NCI-H187 (cell line): ENCODE data around the gene COBL.

Experiments used
- DNase-seq, 2 experiments: peaks; one replicate each; lab custom pipeline; 2025; lab: John Stamatoyannopoulos, UW

Gene COBL

DNA sequence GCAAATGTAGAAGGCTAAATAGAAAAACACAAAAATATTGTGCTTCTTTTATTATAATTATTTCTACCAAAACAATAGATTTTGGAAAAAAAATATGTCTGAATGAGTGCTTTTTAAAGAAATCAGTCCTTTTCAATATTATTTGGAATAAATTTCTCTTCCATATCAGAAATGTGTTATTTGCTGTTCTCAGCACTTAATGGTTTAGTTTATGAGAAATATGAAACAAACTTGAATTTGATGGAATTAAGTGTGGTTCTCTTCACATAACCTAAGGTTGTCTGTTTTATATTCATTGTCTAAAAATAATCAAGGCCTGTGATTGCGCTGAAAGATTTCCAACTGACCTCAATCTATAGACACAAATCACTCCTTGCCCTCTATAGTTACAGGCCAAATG, 203.0 kb downstream of the COBL start:
- DNase-seq, result no peak

DNA sequence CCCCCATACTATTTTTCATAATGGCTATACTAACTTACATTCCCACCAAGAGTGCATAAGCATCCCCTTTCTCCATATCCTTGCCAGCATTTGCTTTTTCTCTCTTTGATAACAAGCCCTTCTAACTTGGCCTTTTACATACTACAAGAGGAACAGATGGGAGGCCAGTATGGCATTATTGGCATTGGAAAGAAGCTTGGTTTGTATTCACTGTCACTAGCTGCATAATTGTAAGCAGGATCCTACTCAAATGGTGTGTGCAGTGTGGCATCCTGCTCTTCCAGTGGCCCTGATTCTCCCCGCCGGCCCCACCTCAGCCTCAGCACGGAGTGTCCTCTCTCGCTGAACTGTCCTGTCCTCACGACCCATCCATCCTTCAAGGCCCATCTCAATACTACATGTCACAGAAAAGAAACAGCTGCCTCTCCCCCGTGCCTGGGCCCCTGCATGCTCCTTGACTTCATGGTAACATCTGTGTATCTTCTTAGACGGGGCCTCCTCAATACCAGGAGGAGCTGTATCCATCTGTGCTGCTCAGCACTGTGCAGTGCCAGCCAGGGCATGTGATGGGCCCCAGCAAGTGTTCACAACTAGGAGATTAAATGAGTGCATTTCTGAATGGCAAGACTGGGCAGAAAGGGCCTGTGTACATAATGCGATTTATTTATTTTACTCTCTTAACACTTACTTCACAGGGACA, 205.2 kb downstream of the COBL start:
- DNase-seq, result no peak

DNA sequence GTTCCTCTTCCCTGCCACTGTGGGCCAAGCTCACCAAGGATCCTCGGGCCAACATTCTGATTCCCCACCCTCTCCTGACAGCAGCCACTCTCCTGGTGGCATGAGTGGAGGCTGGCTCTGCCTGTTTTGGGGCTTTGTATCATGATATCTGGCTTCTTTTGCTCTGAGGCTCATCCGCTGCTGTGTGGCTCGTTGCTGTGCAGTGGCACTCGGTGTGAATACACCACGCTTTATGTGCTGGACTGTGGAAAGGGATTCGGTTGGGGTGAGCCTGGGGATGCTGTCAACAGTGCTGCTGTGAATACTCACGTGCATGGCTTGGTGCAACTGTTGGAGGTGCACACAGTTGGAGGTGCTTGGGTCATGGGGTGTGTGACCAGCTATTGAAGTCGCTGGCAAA, 208.5 kb downstream of the COBL start:
- no peak for DNase-seq

DNA sequence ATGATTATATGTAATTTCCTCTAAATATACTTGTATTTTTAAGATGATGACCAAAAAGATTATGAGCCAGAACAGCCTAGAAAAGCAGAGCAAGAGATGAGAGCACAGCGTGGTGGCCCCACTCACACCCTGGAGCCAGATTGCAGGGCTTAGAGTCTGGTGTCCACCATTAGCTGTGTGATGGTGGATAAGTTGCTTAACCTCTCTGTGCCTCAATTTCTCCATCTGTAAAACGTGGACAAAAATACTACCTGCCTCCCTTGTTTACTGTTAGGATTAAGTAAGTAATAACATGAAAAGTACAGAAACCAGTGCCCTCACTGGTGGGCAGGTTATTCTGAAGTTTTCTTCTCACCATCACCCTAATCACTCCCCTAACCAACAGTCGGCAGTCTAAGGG, 212.3 kb downstream of the COBL start:
- no peak for DNase-seq

DNA sequence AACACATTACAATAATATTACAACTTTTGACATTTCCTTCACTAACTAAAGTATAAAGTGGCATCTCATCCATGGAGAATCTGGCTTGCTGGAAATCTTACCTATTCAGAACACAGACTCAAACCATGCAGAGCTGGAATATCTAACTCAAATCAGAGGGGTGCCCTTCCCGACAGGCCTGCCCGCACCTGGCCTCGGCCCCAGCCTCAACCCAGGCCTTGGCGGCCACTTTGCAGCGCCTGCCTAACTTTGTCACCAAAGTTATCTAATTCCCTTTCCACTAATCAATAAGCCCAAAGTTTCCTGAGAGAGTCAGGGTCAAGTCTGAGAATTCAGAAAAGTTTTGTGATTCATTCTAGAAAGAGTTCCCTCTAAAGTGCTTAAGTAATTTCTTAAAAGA, 212.9 kb downstream of the COBL start:
- DNase-seq, result no peak

DNA sequence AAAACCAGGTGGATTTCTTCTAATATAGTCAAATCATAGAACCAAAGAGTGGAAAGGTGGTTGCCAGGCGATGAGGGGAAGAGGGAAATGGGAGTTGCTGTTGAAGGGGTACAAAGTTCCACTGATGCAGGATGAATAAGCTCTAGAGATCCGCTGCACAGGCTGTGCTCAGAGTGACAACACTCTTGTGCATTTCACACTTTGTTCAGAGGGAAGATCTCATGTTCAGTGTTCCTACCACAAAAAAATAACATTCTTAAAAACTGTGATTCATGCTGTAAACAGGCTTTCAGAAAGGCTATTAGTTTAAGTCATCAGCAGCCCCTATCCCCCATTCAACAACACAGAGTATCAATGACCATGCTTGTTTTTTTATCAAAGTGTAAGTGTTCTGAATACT, 213.8 kb downstream of the COBL start:
- DNase-seq, result no peak

DNA sequence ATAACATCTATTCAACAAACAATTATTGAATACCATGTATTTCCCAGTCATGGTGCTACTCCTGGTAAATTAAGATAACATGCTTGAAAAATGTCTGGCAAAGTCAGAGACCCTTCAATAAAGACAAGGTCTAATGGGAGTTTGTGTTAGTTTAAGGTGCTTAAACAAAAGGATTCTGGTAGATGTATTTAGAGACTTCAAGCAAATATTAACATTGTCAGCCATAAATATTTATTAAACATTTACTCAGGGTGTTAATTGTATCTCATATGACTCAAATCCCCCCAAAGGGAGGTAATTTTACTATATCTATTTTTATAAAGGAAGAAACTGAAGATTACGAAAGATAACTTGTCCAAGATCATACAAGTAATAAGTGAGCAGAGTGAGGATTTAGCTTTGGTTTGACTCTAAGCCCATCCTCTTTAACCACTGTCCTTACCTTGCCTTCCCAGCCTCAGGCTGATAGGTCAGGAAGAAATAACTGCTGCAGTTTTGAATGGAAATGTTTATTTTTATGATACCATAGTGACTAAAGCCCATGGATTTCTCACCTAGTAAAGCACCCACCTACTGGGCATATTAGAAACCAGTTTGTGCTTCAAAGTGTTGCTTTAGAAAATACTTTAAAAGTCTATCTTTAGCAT, 215.4 kb downstream of the COBL start:
- DNase-seq, result no peak

DNA sequence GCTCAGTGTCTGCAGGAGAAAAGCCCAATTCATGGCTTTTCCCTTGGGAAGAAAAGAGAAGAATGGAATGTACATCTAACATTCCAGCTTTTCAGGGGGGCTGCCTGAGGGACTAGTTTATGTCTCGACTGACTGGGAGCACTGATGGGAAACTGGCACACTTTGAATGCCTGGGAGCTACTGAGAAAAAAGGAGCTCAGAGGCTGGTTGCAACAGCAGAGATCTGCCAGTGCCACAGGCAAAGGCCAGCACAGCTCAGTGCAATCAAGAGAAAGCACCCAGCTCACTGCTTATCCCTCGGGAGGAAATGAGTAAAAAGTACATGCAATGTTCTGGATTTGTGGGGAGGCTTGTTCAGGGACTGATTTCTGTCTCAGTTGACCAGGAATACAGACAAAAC, 226.2 kb downstream of the COBL start:
- DNase-seq, result no peak

DNA sequence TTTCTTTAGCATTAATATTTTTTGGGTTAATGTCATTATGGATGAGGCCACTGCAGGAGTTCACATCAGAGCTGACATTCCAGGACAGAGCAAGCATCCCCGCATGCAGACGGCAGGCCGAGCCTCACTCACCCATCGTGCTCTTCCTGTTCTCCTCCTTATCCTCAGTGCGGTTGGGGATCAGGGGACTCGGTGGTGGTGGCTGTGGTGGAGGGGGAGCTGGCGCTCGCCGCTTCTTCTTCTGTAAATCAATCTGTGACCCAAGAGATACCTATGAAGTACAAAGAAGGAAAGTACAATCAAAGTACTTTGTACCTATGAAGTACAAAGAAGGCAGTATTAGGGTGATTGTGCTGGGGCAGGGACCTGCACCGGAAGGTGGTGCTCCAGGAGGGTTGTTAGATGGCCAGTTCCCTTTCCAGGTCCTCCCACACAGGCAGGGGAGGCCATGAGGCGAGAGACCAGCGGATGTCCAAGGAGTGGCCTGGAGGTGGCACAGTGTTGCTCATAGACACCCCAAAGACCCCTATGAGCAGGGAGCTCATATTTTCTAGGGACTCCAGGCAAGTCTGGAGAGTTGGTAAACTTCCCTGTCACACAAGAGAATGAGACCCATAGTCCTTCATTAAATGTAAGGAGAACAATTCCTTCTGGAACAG, 231.4 kb downstream of the COBL start:
- no peak for DNase-seq

DNA sequence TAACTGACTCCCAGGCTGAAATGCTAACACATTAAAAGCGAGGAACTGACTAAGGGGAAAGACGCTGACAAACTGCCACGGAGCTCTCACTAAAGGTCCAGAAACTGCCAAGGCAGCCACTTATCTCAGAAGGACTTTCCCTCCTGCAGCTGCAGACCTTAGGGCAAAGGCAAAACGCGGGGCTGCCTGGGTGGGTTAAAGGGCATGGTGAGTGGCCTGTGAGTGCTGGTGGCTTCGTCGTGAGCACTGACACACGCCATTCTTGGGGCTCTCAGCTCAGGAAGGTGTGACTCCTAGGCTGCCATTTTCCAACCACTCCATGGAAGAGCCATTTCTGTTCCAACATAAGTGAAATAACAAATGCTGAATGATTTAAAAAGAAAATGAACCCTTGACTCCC, 232.5 kb downstream of the COBL start:
- DNase-seq, result no peak

DNA sequence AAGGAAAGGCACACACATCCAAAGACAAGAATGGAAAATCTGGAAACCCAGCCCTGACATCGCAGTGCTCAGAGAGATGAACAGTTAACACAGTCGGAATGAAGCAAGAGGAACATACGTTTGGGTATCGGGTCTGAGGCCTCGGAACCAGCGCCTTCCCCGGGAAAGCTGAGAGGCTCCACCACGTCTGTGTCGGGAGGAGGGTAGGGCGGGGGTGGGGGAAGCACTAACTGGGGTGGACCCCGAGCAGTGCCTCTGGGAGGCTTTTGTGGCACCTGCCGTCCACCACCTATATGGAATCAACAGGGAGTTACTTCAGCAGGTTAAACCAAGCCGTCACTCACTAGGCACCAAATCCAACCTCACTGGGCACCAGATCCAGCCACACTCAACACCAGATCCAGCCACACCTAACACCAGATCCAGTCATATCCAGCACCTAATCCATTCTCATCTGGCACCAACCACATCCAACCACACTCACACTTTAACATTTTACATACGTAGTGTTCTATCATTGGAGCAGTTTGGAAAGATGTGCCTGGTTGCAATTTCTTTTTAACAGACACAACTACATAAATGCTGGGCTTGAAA, 233.6 kb downstream of the COBL start:
- DNase-seq, result no peak

DNA sequence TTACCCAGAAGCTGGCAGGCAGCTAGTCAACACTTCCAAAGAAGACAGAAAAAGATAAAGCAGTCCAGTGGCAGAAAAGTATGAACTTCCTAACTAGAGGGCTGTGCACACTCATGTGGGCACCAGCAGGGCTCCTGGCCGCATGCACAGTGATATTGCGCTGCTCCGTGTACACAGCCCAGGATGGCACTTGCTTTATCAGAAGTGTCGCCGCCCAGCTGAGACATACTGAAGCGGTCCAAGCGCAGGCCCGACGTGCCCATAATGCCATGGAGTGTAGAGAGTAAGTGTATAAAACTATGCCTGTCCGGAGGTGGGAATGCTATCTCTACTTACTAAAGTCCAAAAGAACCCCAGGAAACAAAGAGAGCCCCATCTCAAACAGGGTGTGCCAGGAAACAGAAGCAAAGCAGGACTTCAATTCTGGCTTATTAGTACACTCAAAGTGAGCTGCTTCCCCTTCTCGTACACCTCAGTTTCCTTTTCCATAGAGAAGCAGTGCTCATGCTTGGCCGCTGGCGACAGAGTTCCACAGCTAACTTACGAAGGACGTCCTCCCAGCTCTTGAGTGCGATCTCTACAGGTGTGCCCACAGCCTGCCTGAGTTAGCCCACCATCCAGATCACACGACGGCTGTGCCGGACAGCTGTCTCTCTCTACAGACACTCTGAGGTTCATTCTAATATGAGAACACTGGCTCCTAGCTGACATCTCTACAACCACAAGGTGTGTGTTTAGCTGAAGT, 234.3 kb downstream of the COBL start:
- DNase-seq, result no peak

DNA sequence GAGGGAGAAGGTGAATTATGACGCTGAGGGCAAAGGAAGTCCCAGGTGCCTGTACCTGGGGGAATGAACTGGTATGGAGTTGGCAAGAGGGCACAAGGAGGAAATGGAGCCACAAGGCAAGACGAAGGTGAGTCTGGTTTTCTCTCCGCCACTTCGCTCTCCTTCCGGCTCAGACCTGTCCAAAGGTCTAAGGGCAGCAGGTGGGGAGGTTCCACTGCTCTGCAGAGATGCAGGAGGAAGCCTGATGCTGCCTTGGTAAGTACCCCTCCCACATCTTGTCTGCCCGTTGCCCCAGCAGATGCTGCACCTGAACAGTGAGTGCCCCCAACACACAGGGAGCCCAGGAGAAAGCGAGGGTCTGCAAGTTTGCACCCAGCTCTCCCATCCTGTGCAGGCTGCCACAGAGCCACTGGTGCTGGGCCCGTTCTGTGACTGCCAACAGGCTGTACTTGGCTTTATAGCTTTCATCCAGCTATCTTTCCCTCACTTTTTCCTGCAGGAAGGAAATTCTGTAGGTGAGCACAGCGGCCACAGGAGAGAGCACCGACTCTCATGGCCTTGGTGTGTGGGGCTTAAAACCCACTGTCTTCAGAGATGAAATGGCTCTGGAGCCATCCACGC, 235.2 kb downstream of the COBL start:
- no peak for DNase-seq

DNA sequence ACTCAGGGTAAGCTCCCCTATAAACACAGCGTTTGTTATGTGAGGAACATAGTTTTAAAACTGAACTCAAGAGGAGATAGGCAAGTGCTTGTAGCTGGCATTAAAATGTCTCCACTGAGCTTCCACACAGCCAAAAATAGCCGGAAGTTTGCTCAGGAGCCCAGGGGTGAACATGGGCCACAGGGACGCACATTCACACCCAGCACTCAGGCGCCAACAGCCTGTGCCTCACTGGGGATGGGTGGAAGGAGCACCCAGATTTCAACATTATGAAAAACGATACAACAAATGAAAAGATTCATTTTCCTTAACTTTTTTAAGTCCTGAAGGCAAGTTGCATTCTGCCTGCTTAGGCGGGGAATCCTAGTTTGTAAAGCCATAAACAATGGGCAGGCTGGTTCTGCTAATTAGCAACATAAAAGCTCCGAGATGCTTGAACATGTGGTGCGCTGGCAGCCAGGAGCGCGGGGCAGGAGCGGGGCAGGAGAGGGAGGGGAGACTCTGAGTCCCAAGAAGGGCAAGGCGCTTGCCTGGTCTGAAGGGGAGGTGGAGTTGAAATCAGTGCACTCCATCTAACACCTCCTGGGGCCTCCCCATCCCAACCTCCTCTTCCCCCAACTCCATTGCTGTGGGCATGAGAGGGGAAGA, 235.9 kb downstream of the COBL start:
- no peak for DNase-seq

DNA sequence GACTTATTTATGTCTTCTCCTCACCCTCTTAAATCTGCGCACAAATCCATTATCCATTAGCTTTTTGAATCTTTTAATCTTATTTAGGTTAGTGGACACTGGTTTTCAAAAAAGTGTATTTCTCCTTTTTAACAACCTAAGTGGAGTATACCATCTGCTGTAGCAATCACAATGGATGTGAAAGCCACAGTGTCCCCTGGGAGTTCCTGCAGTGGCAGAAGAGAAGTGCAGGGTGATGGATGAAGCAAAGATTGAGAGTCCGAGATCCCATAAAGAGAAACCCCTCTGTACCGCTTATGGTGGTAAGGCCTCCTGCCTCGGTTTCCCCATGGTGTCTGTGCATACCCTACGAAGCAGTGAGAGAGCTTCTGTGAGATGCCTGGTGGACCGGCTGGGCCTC, 236.4 kb downstream of the COBL start:
- no peak for DNase-seq

DNA sequence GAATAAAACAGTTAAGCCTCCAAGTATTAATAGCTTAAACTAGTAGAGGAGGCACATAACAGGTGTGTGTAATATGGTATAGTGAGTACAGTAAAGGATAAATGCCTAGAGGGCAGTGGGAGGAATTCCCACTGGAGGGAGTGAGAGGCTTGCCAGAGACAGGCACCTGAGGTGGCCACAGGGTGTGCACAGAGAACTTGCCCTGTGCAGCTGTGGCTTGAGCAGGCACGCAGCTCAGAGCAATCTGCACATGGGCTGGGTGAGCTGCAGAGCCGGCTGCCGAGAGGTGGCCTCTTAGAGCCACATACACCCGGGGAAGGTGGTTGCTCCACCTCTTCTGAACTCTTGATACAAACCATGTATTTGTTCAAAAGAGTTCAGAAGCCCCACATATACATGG, 237.1 kb downstream of the COBL start:
- no peak for DNase-seq

DNA sequence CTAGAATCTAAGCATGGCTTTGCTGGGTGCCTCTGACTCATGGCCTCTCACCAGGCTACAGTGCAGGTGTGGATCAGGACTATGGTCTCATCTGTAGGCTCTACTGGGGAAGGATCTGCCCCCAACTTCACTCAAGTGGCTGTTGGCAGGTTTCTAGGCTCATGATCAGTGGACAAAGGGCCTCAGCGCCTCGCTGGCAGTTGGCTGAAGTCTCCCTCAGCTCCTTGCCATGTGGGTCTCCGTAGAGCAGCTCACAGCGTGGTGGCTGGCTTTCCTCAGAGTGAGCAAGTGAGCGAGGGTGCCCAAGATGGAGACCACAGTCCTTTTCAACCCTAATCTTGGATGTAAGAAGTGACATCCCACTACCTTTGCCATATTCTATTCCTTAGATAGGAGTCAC, 238.0 kb downstream of the COBL start:
- no peak for DNase-seq

DNA sequence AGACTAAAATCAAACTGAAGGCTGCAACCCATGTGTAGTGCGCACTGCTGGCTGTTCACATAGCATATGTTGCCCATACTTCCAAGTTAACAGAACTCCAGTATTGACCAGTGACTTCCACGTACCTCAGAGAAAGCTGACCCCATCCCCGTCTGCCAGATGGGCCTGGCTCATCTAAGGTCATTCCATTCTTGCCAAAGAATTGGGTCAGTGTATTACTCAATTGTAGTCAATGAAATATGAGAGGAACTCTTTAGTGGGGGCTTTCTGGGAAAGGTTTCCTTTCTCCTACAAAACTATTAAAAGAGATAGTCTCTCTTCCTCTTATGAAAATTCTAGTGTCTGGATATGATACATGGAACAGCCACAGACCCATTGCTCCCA, 238.6 kb downstream of the COBL start:
- DNase-seq, result no peak

DNA sequence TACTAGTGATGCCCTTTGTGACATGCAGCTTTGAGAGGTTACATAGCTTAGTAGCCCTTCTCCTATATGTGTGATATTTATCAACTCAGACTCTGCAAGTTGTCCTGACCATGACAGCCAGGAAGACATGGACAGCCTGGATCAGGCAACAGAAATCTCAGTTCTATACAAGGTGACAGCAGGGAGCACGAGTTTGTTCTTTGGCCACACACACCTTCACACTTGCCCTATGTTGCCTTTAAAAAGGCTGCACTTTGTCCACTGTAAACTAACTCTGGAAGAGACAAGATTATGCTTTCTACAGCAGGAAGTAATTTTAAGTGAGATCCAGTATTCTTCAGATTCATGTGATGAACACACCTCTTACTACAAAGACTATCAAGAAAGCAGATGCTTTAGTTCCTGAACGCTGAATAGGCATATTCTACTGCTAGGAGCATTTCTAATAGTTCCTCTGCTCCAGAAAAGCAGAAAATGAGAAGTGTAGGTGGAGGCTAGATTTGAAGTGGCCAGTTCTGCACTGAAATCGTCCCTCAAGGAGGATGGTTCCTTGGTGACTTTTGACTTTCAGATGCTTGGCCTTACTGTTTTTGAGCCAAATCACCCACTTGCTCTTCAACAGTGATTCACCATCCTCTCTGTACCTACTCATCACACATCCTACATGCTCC, 239.2 kb downstream of the COBL start:
- no peak for DNase-seq

DNA sequence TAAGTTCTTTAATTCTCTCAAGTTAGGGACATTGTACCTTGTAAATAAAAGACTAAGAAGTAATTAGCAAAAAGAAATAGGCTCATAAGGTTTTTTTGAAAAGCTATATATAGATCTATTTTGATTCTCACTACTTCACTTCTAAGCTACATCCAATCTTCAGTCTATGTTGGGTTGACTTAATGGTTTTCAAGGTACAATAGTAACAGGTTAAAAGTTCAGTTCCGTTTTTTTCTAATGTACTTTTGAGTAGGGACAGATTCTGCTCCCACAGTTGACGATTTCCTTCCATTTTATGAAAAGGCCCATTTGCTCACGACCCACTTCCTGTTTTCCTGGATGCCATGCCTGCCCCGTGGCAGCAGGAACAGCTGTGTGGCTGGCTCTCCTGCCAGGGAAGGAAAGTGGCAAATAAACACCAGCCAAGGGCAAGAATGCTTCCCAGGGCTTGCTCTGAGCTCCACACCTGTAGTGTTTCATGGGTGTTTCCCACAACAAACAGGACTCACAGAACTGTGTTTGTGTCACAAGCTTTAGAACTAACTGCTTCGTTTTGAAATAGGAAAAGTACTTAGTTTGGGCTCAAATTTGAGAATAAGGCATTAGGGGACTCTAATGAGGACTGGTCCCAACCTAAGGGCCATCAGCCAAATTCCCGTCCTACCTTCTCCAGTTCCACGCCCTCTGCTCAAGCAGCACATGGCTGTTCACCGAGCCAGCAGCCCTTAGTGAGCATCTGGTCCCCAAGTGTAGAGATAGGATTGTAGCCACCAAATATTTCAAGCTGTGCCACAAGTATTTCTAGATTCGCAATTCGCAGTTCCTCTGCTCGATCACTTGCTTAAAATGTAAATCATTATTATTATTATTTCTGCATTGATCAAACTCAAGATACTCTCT, 240.7 kb downstream of the COBL start:
- DNase-seq, result no peak
